Left lobe of liver (tissue), 2 donors: ENCODE data around the gene DYNLRB1. TPM values are rescaled to one million over a fixed set of nuclear protein-coding genes. Genes with fewer than 3 reads are reported as not detected.
A peak's percentile ranks its signal among the peaks of the same experiment; 100 is the strongest.

ENCODE experiments used
- ATAC-seq: fragments of 200-7000 bp; cut with Tn5 transposase; one replicate; pipeline ENCODE4 v1.9.1; 2020; ENCODE audit warnings: mild to moderate bottlenecking, moderate library complexity
- DNase-seq: peaks from one replicate; pipeline ENCODE4 v3.0.0-alpha.2; 2020; ENCODE audit warnings: low spot score
- total RNA-seq: library from RNA; stranded (reverse); gene quantifications from one replicate; pipeline ENCODE4 v1.2.1, GENCODE V29; 2021
- donor health status: DM: no; HTN: no; CAD: no; lungs with moderate emphysema.
- donor health status: DM: no; HTN: yes; CAD: no.

Gene DYNLRB1
- total RNA-seq, 1 donor from 2014 or later: 34.6 TPM

GRCh38 chr20:34552569-34552968 is 36.3 kb downstream of the DYNLRB1 start:
- DNase-seq (no peak), ATAC-seq (no peak)

GRCh38 chr20:34553366-34553867 is 37.2 kb downstream of the DYNLRB1 start:
- DNase-seq (peak; percentile 86), ATAC-seq (peak; percentile 86)

- ATAC-seq: no peak
- no peak for DNase-seq
Measured at GRCh38 chr20:34557936-34558319, 41.7 kb downstream of the DYNLRB1 start.

- peak; percentile 95 for DNase-seq
Measured at GRCh38 chr20:34558320-34559218, 42.3 kb downstream of the DYNLRB1 start, which contains the start of gene MAP1LC3A. Gene MAP1LC3A (plus strand): TSS chr20:34558718. CDS start chr20:34558869, 151 bp downstream.

GRCh38 chr20:34559311-34560140 is 43.3 kb downstream of the DYNLRB1 start:
- ATAC-seq (peak; percentile 40), DNase-seq (peak; percentile 58)

More at GRCh38 chr20:34558320-34559218, 42.3 kb downstream of the DYNLRB1 start, which contains the start of gene MAP1LC3A:
- peak; percentile 80 for ATAC-seq

- ATAC-seq: peak; percentile 58
- DNase-seq: peak; percentile 74
Measured at GRCh38 chr20:34560141-34560523, 43.9 kb downstream of the DYNLRB1 start.

- ATAC-seq (no peak), DNase-seq (no peak)
Measured at GRCh38 chr20:34560614-34561013, 44.4 kb downstream of the DYNLRB1 start.

- DNase-seq: no peak
- no peak for ATAC-seq
Measured at GRCh38 chr20:34561661-34562060, 45.4 kb downstream of the DYNLRB1 start.

GRCh38 chr20:34562641-34563040 is 46.4 kb downstream of the DYNLRB1 start:
- ATAC-seq: no peak
- no peak for DNase-seq

- ATAC-seq (peak; percentile 54), DNase-seq (no peak)
Measured at GRCh38 chr20:34564833-34565232, 48.6 kb downstream of the DYNLRB1 start.

GRCh38 chr20:34566978-34567891 is 51.0 kb downstream of the DYNLRB1 start:
- no peak for DNase-seq
- ATAC-seq: no peak

GRCh38 chr20:34567892-34568865 is 52.0 kb downstream of the DYNLRB1 start:
- no peak for ATAC-seq
- no peak for DNase-seq

GRCh38 chr20:34569598-34569997 is 53.4 kb downstream of the DYNLRB1 start:
- no peak for ATAC-seq

GRCh38 chr20:34570859-34571306 is 54.7 kb downstream of the DYNLRB1 start:
- ATAC-seq: no peak
- DNase-seq: no peak

More at GRCh38 chr20:34569598-34569997, 53.4 kb downstream of the DYNLRB1 start:
- no peak for DNase-seq

- ATAC-seq: no peak
- peak; percentile 26 for DNase-seq
Measured at GRCh38 chr20:34571753-34572152, 55.5 kb downstream of the DYNLRB1 start.

GRCh38 chr20:34573541-34574300 is 57.5 kb downstream of the DYNLRB1 start:
- DNase-seq: no peak
- no peak for ATAC-seq

GRCh38 chr20:34574426-34574825 is 58.2 kb downstream of the DYNLRB1 start:
- ATAC-seq (no peak), DNase-seq (no peak)

- ATAC-seq (no peak), DNase-seq (no peak)
Measured at GRCh38 chr20:34574861-34575260, 58.6 kb downstream of the DYNLRB1 start.
